Parathyroid adenoma (tissue), 2 donors: ENCODE results near the gene POLR1B.
"Not testable (repeated sequence)": the region's sequence is repeated elsewhere in the genome, so short reads cannot be mapped to it uniquely, and the experiment has no call there.

ENCODE experiments used
- H2AFZ ChIP-seq: fragments of 300-600 bp; sonication (generic); one replicate; pipeline ENCODE4 v1.7.0; 2017; ENCODE audit warnings: antibody characterized with exemption, mild to moderate bottlenecking
- H3K27ac ChIP-seq: fragments of 300-600 bp; sonication (generic); one replicate; pipeline ENCODE4 v1.7.0; 2017
- H3K27me3 ChIP-seq: fragments of 300-600 bp; sonication (generic); one replicate; pipeline ENCODE4 v1.7.0; 2017; ENCODE audit warnings: low read length; ENCODE audit not compliant: control insufficient read depth, insufficient read depth
- H3K36me3 ChIP-seq: fragments of 300-600 bp; sonication (generic); one replicate; pipeline ENCODE4 v1.7.0; 2017; ENCODE audit warnings: low read length; ENCODE audit not compliant: control insufficient read depth, insufficient read depth
- H3K4me1 ChIP-seq: fragments of 300-600 bp; sonication (generic); one replicate; pipeline ENCODE4 v1.7.0; 2017; ENCODE audit warnings: control low read depth
- H3K4me2 ChIP-seq: fragments of 300-600 bp; sonication (generic); one replicate; pipeline ENCODE4 v1.7.0; 2017; ENCODE audit warnings: low read length
- H3K4me3 ChIP-seq: fragments of 300-600 bp; sonication (generic); one replicate; pipeline ENCODE4 v1.7.0; 2017; ENCODE audit warnings: low read depth, low read length
- H3K79me2 ChIP-seq: fragments of 300-600 bp; sonication (generic); one replicate; pipeline ENCODE4 v1.7.0; 2017; ENCODE audit warnings: control low read depth
- H3K9ac ChIP-seq: fragments of 300-600 bp; sonication (generic); one replicate; pipeline ENCODE4 v1.7.0; 2017; ENCODE audit warnings: mild to moderate bottlenecking
- H3K9me3 ChIP-seq: fragments of 300-600 bp; sonication (generic); one replicate; pipeline ENCODE4 v1.7.0; 2017; ENCODE audit warnings: low read length; ENCODE audit not compliant: control insufficient read depth
- CTCF ChIP-seq: fragments of 300-600 bp; sonication (generic); IDR thresholded peaks from one replicate; pipeline ENCODE4 v1.7.0; 2017; ENCODE audit warnings: antibody characterized with exemption, mild to moderate bottlenecking
- donor health status: primary hyperparathyroidism.

Gene POLR1B

GRCh38 chr2:112500850-112501484, 41.3 kb upstream of the POLR1B start:
- not testable (repeated sequence) for H3K4me2 ChIP-seq

GRCh38 chr2:112509239-112509998, 32.8 kb upstream of the POLR1B start:
- not testable (repeated sequence) for H3K27me3 ChIP-seq, H3K9ac ChIP-seq, H3K79me2 ChIP-seq, H3K4me3 ChIP-seq, H3K4me2 ChIP-seq, H2AFZ ChIP-seq, H3K27ac ChIP-seq, H3K9me3 ChIP-seq, H3K36me3 ChIP-seq, H3K4me1 ChIP-seq

More at GRCh38 chr2:112500850-112501484, 41.3 kb upstream of the POLR1B start:
- not testable (repeated sequence) for H3K4me1 ChIP-seq, H3K36me3 ChIP-seq, H3K9me3 ChIP-seq, H3K79me2 ChIP-seq, H3K27me3 ChIP-seq, H3K27ac ChIP-seq, H2AFZ ChIP-seq, H3K9ac ChIP-seq, H3K4me3 ChIP-seq
- TF ChIP-seq CTCF = peak; percentile 44

- Histone ChIP-seq H3K9ac (no peak overlapping the region), H3K4me3 (no peak overlapping the region), H3K27me3 (no peaks in the 10 kb centered on the region), H3K9me3 (no peaks in the 10 kb centered on the region), H3K27ac (no peak overlapping the region), H3K4me1 (no peaks in the 10 kb centered on the region), H2AFZ (no peak overlapping the region), H3K4me2 (no peak overlapping the region), H3K36me3 (no peaks in the 10 kb centered on the region), H3K79me2 (no peaks in the 10 kb centered on the region)
- TF ChIP-seq CTCF = no peak
Observed at GRCh38 chr2:112516801-112517200, 25.5 kb upstream of the POLR1B start.

GRCh38 chr2:112518807-112519206, 23.5 kb upstream of the POLR1B start:
- Histone ChIP-seq H3K4me2 (no peak overlapping the region), H3K27ac (no peak overlapping the region), H3K79me2 (no peaks in the 10 kb centered on the region), H3K27me3 (no peaks in the 10 kb centered on the region), H3K9me3 (no peaks in the 10 kb centered on the region), H2AFZ (no peak overlapping the region), H3K4me3 (no peak overlapping the region), H3K9ac (no peak overlapping the region), H3K4me1 (no peaks in the 10 kb centered on the region), H3K36me3 (no peaks in the 10 kb centered on the region)
- no peak for TF ChIP-seq CTCF

GRCh38 chr2:112519506-112519905, 22.8 kb upstream of the POLR1B start:
- Histone ChIP-seq H3K36me3 (no peaks in the 10 kb centered on the region), H3K4me3 (no peak overlapping the region), H3K9me3 (no peaks in the 10 kb centered on the region), H3K4me1 (no peaks in the 10 kb centered on the region), H2AFZ (no peak overlapping the region), H3K9ac (no peak overlapping the region), H3K27me3 (no peaks in the 10 kb centered on the region), H3K79me2 (no peaks in the 10 kb centered on the region), H3K4me2 (no peak overlapping the region), H3K27ac (no peak overlapping the region)
- TF ChIP-seq CTCF = no peak
